SK-N-MC (cell line): Measurements from ENCODE around the gene TSBP1.
"Not testable (repeated sequence)": the region's sequence is repeated elsewhere in the genome, so short reads cannot be mapped to it uniquely, and the experiment has no call there.

Source experiments
- DNase-seq: peaks from one replicate; pipeline ENCODE4 v3.0.0-alpha.2; 2011; ENCODE audit warnings: low read depth, low spot score
- H3K27ac ChIP-seq: fragments of 200-600 bp; sonication (generic); 2 replicates; pipeline ENCODE4 v1.5.1; 2016; ENCODE audit warnings: mixed run types
- H3K36me3 ChIP-seq: fragments of 200-600 bp; sonication (generic); 2 replicates; pipeline ENCODE4 v1.6.1; 2017; ENCODE audit warnings: antibody characterized with exemption, low read length, mixed read lengths; ENCODE audit not compliant: insufficient read depth
- H3K4me3 ChIP-seq: fragments of 200-600 bp; sonication (generic); 2 replicates; pipeline ENCODE4 v1.5.1; 2016
- H3K9ac ChIP-seq: fragments of 200-600 bp; sonication (generic); 2 replicates; pipeline ENCODE4 v1.8.0; 2017; ENCODE audit warnings: mixed run types, mixed read lengths; ENCODE audit not compliant: insufficient read length
- H3K9me3 ChIP-seq: fragments of 200-600 bp; sonication (generic); 2 replicates; pipeline ENCODE4 v1.6.1; 2017; ENCODE audit warnings: low read depth, mild to moderate bottlenecking, antibody characterized with exemption, low read length, moderate library complexity, mixed read lengths
- EZH2 ChIP-seq: fragments of 200-600 bp; sonication (generic); IDR thresholded peaks from one replicate; pipeline ENCODE4 v1.6.1; 2017; ENCODE audit warnings: antibody characterized with exemption
- FOXP2 ChIP-seq: optimal IDR thresholded peaks from 2 replicates; pipeline ENCODE3; 2011; ENCODE audit warnings: mild to moderate bottlenecking, moderate library complexity; ENCODE audit not compliant: insufficient read depth; ENCODE audit errors: extremely low read length, control extremely low read depth
- POLR2AphosphoS5 ChIP-seq: IDR thresholded peaks from 2 replicates; pipeline ENCODE4 v1.6.1; 2012; ENCODE audit warnings: mild to moderate bottlenecking, low read depth, low read length, borderline replicate concordance

TSBP1 gene

GRCh38 chr6:32313964-32314363, 57.7 kb downstream of the TSBP1 start:
- Histone ChIP-seq H3K27ac (no peak overlapping the region), H3K36me3 (no peaks in the 10 kb centered on the region), H3K9ac (no peak overlapping the region), H3K4me3 (no peak overlapping the region), H3K9me3 (no peaks in the 10 kb centered on the region)
- no peak for TF ChIP-seq EZH2
- TF ChIP-seq POLR2AphosphoS5 = no peak
- TF ChIP-seq FOXP2 = no peak
- DNase-seq = no peak

DNA sequence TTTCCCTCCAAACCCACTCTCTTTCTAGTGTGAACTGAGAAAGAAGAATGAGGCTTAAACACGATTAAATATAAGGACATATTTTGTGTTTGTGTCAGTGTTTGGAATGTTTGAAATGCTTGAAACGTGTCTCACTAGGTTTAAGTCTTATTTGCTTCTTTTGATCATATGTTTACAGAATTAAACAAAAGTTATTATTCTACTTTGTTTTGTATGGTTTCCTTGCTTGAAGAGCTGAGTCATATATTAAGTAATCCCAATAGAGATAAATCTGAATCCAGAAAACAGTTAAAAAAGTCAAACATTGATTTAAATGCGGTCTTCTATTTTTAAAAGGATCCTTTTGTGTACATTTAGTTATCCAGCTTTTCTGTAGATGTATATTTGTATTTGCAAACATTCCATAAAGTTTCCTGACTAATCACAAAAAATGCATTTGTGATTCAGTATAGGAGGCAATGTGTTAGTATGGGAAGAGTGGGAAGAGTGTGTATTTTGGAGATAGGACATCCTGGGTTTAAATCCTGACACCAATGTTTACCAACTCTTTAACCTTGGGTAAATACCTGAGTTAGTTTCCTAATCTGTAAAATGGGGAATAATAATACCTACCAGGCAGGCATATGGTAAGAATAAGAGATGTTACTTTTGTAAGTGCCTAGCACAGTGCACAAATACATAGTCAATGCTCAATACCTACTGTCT, 72.9 kb downstream of the TSBP1 start:
- no peak overlapping the region for H3K9ac ChIP-seq
- no peak for TF ChIP-seq FOXP2
- TF ChIP-seq POLR2AphosphoS5 = no peak
- no peak for TF ChIP-seq EZH2
- H3K27ac ChIP-seq = no peak overlapping the region
- DNase-seq = no peak
- H3K4me3 ChIP-seq = no peak overlapping the region
- H3K36me3 ChIP-seq = no peaks in the 10 kb centered on the region
- H3K9me3 ChIP-seq = no peaks in the 10 kb centered on the region

GRCh38 chr6:32294980-32295379, 76.7 kb downstream of the TSBP1 start:
- not testable (repeated sequence) for H3K36me3 ChIP-seq, H3K9ac ChIP-seq, H3K27ac ChIP-seq, H3K4me3 ChIP-seq, DNase-seq, H3K9me3 ChIP-seq

DNA sequence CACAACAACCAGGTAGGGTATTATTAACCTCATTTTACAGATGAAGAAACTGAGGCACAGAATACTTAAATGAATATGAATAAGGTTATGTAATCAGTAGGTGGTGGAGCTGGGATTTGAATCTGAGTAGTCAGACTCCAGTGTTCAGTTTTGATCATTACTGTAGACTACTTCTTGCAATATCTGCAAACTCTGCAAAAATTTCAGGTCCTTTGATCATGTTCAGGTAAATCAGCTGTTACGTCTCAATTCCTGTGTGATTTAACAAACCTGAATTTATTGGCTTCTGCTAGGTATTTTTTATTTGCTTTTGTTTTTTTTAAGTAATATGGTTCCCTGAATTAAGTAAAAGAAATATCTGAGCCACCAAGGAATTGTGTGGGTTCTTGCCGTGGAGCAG, 77.1 kb downstream of the TSBP1 start:
- TF ChIP-seq POLR2AphosphoS5 = no peak
- TF ChIP-seq FOXP2 = no peak
- TF ChIP-seq EZH2 = no peak
- DNase-seq = no peak
- no peak overlapping the region for H3K9ac ChIP-seq
- no peak overlapping the region for H3K4me3 ChIP-seq
- no peaks in the 10 kb centered on the region for H3K36me3 ChIP-seq
- H3K9me3 ChIP-seq = no peaks in the 10 kb centered on the region
- no peak overlapping the region for H3K27ac ChIP-seq

DNA sequence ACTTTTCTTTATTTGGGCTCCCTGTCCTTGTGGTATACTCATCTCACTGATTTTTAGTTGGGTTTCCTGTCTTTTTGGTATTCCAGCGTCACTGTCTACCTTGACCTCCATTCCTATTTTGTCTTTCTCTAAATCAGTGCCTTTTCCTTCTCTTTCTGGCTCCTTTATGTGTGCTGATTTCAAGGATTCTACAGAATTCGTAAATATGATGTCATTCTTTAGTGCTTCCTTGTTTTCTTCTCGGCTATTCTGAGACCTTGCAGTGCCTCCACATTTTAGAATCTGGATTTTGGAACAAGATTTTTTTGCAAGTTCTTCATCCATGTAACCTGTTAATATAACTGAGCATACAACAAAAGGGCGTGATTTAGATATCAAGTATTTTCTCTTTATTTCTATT, 78.0 kb downstream of the TSBP1 start:
- DNase-seq = no peak
- H3K27ac ChIP-seq = no peak overlapping the region
- TF ChIP-seq FOXP2 (no peak), POLR2AphosphoS5 (no peak), EZH2 (no peak)

DNA sequence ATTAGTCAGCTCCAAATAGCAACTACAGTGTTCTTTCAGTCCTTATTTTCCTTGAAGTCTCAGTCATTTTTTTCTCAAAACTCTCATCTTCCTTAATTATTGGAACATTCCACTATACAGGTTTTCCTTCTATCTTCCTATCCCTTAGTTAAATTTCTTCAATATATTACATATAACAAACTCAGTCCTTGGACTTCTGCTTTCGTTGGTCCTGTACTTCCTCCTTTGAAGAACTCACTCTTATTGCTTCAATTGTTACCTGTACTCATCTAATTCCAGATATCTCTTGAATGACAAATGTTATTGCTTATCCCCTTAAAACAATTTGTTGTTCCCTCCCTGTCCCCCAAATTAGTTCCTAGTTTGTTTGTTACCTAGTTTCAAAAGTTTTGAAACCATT, 80.2 kb downstream of the TSBP1 start:
- H3K9ac ChIP-seq = no peak overlapping the region
- no peaks in the 10 kb centered on the region for H3K9me3 ChIP-seq
- H3K4me3 ChIP-seq = no peak overlapping the region
- no peak for DNase-seq
- TF ChIP-seq POLR2AphosphoS5 = no peak
- no peak for TF ChIP-seq FOXP2
- TF ChIP-seq EZH2 = no peak
- no peaks in the 10 kb centered on the region for H3K36me3 ChIP-seq
- no peak overlapping the region for H3K27ac ChIP-seq

More for the DNA sequence above, 78.0 kb downstream of the TSBP1 start:
- no peak overlapping the region for H3K4me3 ChIP-seq
- no peaks in the 10 kb centered on the region for H3K36me3 ChIP-seq
- no peaks in the 10 kb centered on the region for H3K9me3 ChIP-seq
- H3K9ac ChIP-seq = no peak overlapping the region

- no peaks in the 10 kb centered on the region for H3K9me3 ChIP-seq
- peak; percentile 89 for DNase-seq
- H3K9ac ChIP-seq = no peak overlapping the region
- no peak overlapping the region; the same call in 1 of the 2 replicates for H3K27ac ChIP-seq
- no peak for TF ChIP-seq EZH2
- no peak for TF ChIP-seq FOXP2
- no peak for TF ChIP-seq POLR2AphosphoS5
- H3K36me3 ChIP-seq = no peaks in the 10 kb centered on the region
- peak overlapping the region; percentile 27; the same call in 1 of the 2 replicates for H3K4me3 ChIP-seq
Measured at GRCh38 chr6:32290886-32291450, 80.7 kb downstream of the TSBP1 start.

DNA sequence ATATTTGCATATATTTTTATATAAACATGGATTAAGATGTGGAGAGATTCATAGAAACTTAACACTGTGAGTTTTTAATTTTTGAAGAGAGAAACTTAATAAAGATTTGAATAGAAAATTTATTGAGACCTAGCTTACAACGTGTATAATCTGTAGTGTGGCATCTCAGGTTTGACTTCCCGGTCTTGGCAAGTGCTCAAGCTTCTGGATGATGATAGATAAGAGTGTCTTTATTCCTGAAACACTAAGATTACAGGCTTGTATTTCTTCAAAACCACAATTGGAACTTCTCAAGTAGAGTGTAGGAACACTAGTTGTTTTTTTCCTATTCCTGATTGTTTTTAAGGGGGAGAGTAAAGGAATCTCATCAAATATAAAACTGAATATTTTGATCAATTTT, 83.3 kb downstream of the TSBP1 start:
- no peak overlapping the region for H3K4me3 ChIP-seq
- DNase-seq = no peak
- TF ChIP-seq EZH2 = no peak
- TF ChIP-seq FOXP2 = no peak
- no peak for TF ChIP-seq POLR2AphosphoS5
- H3K9ac ChIP-seq = no peak overlapping the region
- H3K9me3 ChIP-seq = no peaks in the 10 kb centered on the region
- no peak overlapping the region for H3K27ac ChIP-seq
- no peaks in the 10 kb centered on the region for H3K36me3 ChIP-seq

DNA sequence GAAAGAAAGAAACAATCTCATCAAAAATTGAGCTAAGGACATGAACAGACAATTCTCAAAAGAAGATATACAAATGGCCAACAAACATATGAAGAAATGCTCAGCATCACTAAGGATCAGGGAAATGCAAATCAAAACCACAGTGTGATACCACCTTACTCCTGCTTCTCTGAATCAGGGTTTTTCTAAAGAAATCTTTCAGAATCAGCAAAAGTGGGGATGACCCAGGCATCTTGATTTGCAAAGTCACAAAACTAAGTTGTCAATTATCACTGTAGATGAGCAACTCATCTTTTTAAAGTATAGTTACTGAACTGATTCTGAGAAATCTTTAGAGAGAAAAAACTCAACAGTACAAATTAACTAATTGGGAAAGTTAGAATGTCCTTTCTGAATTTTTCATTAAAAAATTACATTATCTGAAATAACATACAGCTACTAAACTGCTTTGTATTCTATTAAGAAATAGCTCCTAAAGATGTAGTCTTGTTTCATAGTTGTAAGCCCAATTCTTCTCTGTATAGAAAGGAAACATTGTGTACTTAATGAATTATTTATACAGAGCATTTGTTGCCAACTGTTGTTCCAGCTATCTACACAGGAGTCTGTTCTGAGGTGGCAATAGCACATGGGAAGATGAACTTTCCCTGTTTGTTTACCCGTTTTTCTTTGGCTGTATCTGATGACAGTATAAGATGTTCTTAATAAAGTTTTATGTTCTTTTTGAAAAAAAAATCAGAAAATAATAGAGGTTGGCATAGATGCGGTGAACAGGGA, 97.7 kb downstream of the TSBP1 start:
- not testable (repeated sequence) for DNase-seq

More for the DNA sequence above, 97.7 kb downstream of the TSBP1 start:
- H3K36me3 ChIP-seq, H3K9me3 ChIP-seq, H3K27ac ChIP-seq, H3K9ac ChIP-seq, H3K4me3 ChIP-seq: not testable (repeated sequence)
